GM18507 (cell line): ENCODE data around the gene RERE.
"Not testable (repeated sequence)": the region's sequence is repeated elsewhere in the genome, so short reads cannot be mapped to it uniquely, and the experiment has no call there.

Experiments
- DNase-seq: peaks from one replicate; pipeline ENCODE4 v3.0.0; 2011; ENCODE audit warnings: low read depth; ENCODE audit not compliant: insufficient read length; ENCODE audit errors: extremely low spot score
- FAIRE-seq: peaks from 2 replicates; lab custom pipeline; 2011; peaks lifted over from hg19 to GRCh38; lab: Jason Lieb, UNC

Gene RERE

GRCh38 chr1:8602471-8603219 lies 214.8 kb downstream of the RERE start:
- FAIRE-seq (peak; percentile 71), DNase-seq (no peak)

DNA sequence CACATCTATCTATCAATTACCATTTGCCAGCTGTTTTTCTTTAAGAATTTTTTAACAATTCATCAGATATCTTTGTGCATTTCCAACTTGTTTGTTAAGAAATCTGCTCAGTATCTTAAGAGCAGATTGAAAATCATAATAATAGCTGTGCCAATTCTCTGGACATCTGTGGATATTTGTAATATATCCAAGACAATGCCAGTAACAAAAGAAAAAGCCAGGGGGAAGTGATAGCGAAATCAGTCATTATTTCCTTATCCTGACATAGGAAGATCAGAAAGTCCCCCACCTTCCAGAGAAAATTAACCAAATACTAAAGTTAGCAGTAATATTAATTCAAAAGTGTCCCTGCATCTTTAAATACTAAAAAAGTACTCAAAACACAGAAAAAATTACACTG lies 217.1 kb downstream of the RERE start:
- FAIRE-seq (no peak), DNase-seq (no peak)

DNA sequence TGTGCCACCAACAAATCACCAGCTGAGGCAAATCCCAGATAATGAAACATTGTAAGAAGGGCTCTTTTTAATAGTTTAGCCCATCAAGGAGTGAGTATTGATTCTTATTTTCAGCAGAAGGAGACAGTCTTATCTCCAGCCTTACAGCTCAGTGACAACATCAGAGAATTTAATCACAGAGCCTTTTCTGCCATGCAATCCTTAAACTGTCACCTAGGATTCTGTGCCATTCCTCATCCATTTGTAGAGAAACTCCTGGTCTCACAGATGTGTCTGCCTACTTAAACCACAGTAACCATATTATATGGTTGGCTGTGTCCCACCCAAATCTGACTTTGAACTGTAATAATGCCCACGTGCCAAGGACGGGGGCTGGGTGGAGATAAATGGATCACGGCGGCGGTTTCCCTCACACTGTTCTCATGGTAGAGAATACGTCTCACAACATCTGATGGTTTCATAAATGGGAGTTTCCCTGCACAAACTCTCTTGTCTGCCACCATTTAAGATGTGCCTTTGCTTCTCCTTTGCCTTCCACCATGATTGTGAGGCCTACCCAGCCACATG lies 217.7 kb downstream of the RERE start:
- DNase-seq (no peak), FAIRE-seq (no peak)

DNA sequence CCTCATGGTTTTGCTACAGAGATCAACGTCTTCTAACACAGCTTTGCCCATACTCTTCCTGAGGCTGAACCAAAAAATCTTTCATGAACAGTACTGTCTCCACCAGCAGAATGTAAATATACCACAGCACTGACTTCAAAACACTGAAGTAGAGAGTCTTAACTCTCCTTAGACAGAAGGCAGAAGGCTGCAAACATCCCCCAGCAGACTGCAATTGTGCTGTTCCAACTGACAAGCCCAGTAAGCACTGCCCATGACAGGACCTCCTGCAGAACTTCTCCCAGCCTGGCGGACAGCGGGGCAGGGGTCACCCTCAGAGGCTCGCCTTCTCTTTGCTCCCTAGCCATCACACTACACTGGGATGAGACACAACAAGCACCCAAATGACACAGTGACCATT lies 218.7 kb downstream of the RERE start:
- FAIRE-seq (no peak), DNase-seq (no peak)

GRCh38 chr1:8598060-8598724 lies 219.2 kb downstream of the RERE start:
- DNase-seq = no peak
- no peak for FAIRE-seq

GRCh38 chr1:8597455-8597854 lies 220.0 kb downstream of the RERE start:
- no peak for FAIRE-seq

DNA sequence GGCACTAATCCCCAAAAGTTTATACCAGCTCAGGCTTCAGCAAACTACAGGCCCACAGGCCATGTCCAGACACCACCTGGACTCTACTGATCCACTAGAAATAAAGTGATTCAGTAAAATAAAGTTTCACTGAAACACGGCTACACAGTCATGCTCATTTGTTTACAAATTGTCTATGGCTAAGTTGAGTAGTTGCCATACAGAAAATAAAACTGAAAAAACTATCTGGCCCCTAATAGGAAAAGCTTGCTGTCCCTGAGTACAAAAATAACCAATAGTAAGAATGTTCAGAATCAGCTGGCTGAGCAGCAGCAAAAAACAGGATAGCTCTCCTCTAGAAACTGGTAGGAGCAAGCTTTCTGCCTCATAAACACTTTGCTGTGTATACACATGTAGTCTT lies 221.5 kb downstream of the RERE start:
- FAIRE-seq (peak; percentile 61), DNase-seq (no peak)

More at GRCh38 chr1:8597455-8597854, 220.0 kb downstream of the RERE start:
- DNase-seq = no peak

DNA sequence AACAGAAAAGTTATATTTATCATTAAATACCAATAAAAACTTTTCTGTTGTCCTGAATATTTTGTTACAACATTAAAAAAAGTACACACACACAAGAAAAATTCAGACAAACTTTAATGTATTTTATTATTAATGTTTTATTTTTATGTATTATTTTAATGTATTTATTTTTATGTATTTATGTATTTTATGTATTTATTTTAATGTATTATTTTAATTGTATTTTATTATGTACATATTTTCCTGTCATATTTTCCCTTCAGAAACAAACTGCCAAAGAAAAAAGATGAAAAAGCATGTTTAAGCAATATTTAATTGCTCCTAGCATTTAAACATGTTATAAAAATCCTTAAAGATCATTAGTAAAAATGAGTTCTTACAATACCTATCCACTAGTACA lies 222.1 kb downstream of the RERE start:
- DNase-seq (no peak), FAIRE-seq (no peak)

DNA sequence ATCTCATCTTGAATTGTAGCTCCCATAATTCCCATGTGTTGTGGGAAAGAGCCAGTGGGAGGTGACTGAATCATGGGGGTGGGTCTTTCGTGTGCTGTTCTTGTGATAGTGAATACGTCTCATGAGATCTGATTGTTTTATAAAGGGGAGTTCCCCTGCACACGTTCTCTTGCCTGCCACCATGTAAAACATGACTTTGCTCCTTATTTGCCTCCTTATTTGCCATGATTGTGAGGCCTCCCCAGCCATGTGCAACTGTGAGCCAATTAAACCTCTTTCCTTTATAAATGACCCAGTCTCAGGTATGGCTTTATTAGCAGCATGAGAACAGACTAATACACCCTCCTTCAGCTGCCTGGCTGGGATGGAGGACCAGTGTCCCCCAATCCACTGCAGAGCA lies 224.1 kb downstream of the RERE start:
- not testable (repeated sequence) for DNase-seq, FAIRE-seq

GRCh38 chr1:8591569-8591968 lies 225.9 kb downstream of the RERE start:
- no peak for FAIRE-seq
- no peak for DNase-seq

GRCh38 chr1:8590721-8591351 lies 226.6 kb downstream of the RERE start:
- no peak for FAIRE-seq

GRCh38 chr1:8589571-8589970 lies 227.9 kb downstream of the RERE start:
- DNase-seq = no peak
- no peak for FAIRE-seq

More at GRCh38 chr1:8590721-8591351, 226.6 kb downstream of the RERE start:
- DNase-seq = no peak

DNA sequence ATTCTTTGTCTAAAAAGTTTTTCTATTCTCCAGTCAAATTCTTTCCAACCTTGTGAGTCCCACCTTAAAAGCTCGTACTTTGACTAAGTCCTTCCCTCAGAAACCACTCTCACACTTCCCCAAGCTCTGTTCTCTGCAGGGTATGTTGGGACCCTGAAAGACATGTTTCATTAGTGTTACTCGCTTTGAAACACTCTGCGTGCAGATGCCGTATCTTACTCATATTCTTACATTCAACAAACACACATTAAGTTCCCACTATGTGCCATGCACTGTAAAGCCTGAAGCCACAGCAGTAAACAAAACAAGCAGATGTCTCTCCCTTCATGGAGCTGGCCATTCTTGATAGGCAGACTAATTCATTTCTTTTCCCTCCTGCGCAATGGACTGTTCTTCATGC lies 229.7 kb downstream of the RERE start:
- DNase-seq (no peak), FAIRE-seq (no peak)

DNA sequence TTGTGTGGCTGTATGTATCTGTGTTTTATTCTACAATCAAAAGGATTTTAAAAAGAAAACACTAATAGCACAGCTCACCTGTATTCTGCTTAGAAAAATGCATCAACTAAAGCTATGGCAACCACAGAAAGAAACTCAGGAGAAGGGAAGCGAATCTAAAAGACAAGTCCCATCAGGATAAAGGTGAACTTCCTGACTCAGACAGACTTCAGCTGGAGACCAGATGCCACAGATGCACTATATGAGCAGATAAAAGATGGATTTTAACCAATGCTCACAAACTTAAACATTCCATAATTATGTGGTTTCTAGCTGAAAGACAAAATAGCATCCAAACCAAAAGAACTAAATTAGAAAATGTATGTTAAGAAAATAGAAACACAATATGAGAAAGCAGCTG lies 231.0 kb downstream of the RERE start:
- FAIRE-seq (no peak), DNase-seq (no peak)

GRCh38 chr1:8584316-8584715 lies 233.1 kb downstream of the RERE start:
- no peak for FAIRE-seq

DNA sequence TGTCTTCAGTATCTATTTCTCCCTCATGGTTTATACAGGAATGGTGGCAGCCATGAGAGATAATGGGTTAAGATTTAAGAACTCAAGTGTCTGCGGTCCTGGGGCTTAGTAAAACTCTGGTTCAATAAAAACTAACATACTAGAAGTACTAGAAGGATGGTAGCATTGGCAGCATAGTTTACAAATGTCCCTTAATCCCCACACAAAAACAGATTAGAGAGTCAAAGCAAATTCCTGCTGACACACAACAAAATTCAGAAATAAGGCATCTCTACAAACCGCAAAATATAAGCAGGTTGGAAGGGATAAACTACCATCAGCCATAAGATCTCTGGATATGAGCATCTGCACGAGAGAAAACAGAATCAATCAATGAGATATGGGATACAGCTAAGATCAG lies 234.4 kb downstream of the RERE start:
- DNase-seq (no peak), FAIRE-seq (peak; percentile 15)

More at GRCh38 chr1:8584316-8584715, 233.1 kb downstream of the RERE start:
- no peak for DNase-seq

- DNase-seq (no peak), FAIRE-seq (no peak)
Measured at GRCh38 chr1:8580566-8580965, 236.9 kb downstream of the RERE start.

- no peak for FAIRE-seq
Measured at GRCh38 chr1:8578936-8579335, 238.5 kb downstream of the RERE start.

DNA sequence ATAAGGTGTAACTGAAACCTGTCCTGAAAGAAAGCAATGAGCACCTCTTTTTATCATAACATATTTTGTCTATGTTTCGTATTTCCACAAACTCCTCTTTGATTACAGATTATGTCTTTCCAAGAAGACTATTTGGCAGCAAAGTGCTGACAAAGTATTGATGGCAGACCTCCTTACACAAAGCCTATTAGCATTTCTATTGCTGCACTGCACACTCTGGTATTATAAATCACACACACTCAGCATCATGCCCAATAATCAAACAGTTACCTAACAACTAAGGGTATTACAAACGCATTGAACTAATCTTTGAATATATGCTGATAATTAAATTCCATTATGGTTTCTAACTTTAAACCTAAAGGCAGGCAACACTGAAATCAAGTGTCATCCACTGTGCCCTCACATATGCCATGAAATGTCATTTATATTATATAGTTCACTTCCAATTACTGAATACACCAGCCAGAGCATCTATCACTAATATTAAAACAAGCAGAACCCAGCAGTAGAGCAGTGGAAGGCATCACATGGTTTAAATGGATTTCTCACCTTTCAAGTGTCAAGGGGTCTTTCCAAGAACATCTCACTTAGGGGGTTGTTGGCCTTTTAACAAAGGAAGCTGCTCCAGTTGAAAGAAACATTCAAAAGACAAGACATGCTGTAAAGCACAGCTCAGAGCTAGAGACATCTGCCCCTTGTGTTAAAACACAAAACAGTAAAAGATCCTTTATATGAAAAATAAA lies 239.1 kb downstream of the RERE start:
- DNase-seq = no peak
- no peak for FAIRE-seq

More at GRCh38 chr1:8578936-8579335, 238.5 kb downstream of the RERE start:
- no peak for DNase-seq

DNA sequence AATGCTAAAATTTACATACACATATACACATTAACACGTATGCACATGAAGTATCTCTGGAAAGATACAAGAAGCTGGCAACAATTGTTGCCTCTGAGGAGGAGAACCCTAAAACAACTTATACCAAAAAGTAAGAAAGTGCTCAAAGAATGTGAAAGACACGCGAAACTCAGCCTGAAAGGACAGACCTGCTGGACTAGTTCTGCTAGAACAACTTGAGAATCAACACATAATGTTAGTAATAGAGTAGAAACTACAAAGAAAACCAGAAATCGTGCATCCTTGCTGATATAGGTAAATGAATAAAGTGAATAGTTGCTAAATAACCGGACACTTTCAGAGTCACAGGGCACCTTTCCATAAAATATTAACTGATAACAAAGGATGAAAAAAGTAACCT lies 242.5 kb downstream of the RERE start:
- DNase-seq (no peak), FAIRE-seq (no peak)
